Measurements from ENCODE around the gene NR1I3. TPM values are rescaled to one million over a fixed set of nuclear protein-coding genes. Genes with fewer than 3 reads are reported as not detected.
A peak's percentile ranks its signal among the peaks of the same experiment; 100 is the strongest.

NR1I3 gene
- total and polyA plus RNA-seq, 2 experiments from 2014 or later, result not detected

DNA sequence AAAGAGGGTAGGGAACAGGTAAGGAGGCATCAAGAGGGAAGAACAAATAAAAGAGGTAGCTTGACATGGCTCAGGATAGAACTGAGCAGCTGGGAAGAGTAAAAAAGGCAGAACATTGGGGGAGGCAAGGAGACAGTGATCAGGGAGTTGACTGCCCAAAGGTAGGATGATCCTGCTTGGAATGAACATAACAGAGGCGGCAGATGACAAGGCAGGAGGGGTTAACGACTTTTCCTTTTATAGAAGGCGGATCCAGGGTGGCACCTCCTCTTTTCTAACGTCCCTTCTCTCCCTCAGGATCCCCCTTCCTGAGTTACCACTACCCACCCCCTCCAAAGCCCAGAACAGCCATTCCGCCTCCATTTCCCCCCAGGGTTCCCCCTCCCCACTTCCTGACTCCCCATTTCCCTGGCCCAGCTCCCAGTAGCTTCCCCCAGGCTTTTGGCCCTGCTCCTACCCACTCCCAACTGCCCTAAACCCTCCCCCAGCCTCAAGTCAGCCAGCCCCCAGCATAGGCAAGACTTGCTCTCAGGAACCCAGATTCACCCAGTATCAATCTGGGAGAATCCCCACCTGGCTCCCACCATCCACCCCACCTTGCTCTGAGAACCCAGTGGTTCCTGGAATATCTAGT is 38.4 kb downstream of the NR1I3 start:
- no peaks in the 10 kb centered on the region for H4K20me1 ChIP-seq (ENCODE audit: insufficient read depth)
- H3K9ac ChIP-seq, result peak overlapping the region; percentile 98
- peaks cover 57% of the 10 kb centered on the region for H3K4me1 ChIP-seq (ENCODE audit: insufficient read depth)
- H3F3A ChIP-seq (ENCODE audit: insufficient read depth), result peaks cover 43% of the 10 kb centered on the region
- no peaks in the 10 kb centered on the region for H3K9me2 ChIP-seq (ENCODE audit: insufficient read depth)
- H3K4me2 ChIP-seq (ENCODE audit: unreplicated experiment), result peak overlapping the region; percentile 98
- 65 to 66% methylated on average over 5 of the region's 5 CpGs for WGBS, 2 experiments (ENCODE audit: low coverage in 1 of 2, low lambda C conversion rate in 2 of 2, missing lambda C conversion rate in 2 of 2)
- H3K9me3 ChIP-seq (ENCODE audit: low read depth), result no peaks in the 10 kb centered on the region
- no peaks in the 10 kb centered on the region for H3K27me3 ChIP-seq (replicated peaks; ENCODE audit: insufficient read depth)
- peaks cover 58% of the 10 kb centered on the region for H3K79me2 ChIP-seq (ENCODE audit: insufficient read depth)
- 0 out of 2 replicates have a peak overlapping the region, but pooled peaks have one; percentile 82 for H3K4me3 ChIP-seq
- in situ Hi-C loops (cut with MboI), result no loop called here
- H3K36me3 ChIP-seq (ENCODE audit: low read depth), result peaks cover 12% of the 10 kb centered on the region; the same call in 1 of the 2 replicates
- peak overlapping the region; percentile 39; the same call in 1 of the 2 replicates for H2AFZ ChIP-seq
- no peak for DNase-seq
- TF ChIP-seq EZH2 (IDR thresholded peaks at IDR 0.05; ENCODE audit: insufficient read depth, poor library complexity, severe bottlenecking), result no peak
- TF ChIP-seq EZH2phosphoT487 (IDR thresholded peaks at IDR 0.05; ENCODE audit: insufficient read depth, low read depth), result no peak
- peak overlapping the region; percentile 100 for H3K27ac ChIP-seq

DNA sequence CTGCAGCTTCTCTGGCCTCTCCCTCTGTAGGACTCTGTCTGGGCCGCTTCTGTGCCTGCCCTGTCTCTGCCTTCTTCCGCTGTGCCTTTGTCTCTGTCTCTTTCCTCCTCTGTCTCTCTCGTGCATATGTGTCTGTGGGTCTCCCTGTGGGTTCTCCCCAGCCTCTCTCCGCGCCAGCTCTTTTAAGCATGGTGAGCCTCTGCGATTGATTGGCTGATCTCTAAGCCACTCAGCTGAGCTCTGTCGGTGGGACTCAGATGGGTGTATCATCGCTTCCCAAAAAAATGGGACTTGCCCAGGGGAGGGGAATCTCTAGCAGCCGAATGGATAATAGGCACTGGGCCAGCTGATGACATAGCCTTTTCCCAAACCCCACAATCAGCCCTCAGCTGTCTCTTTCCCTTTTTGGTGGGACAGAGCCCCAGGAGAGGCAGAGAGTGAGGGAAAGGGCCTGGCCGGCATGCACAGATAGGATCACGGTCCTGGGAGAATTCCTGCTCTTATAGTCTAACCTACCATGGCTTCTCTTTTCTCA is 39.0 kb downstream of the NR1I3 start, which contains the start of gene ADAMTS4:
ADAMTS4 (minus strand) TSS at position 158 of the 535 bp plus-strand sequence. CDS start 427 bp downstream, outside the sequence.
- peak within 1 kb of the TSS; percentile 76 for H2AFZ ChIP-seq
- in situ Hi-C loops (cut with MboI), result no loop called here
- no peaks in the 10 kb centered on the region for H3K9me2 ChIP-seq (ENCODE audit: insufficient read depth)
- WGBS, 2 experiments (ENCODE audit: low coverage in 1 of 2, low lambda C conversion rate in 2 of 2, missing lambda C conversion rate in 2 of 2), result 10 to 11% methylated on average over 10 to 11 of the region's 11 CpGs
- peaks cover 37% of the 10 kb centered on the region for H3F3A ChIP-seq (ENCODE audit: insufficient read depth)
- H3K79me2 ChIP-seq (ENCODE audit: insufficient read depth), result peaks cover 55% of the 10 kb centered on the region
- H3K36me3 ChIP-seq (ENCODE audit: low read depth), result peaks cover 7% of the 10 kb centered on the region; the same call in 1 of the 2 replicates
- H3K4me1 ChIP-seq (ENCODE audit: insufficient read depth), result peaks cover 57% of the 10 kb centered on the region
- peak within 1 kb of the TSS; percentile 98 for H3K4me2 ChIP-seq (ENCODE audit: unreplicated experiment)
- peak; percentile 91 for DNase-seq
- no peaks in the 10 kb centered on the region for H3K9me3 ChIP-seq (ENCODE audit: low read depth)
- no peaks in the 10 kb centered on the region for H4K20me1 ChIP-seq (ENCODE audit: insufficient read depth)
- H3K9ac ChIP-seq, result peak within 1 kb of the TSS; percentile 98
- TF ChIP-seq EZH2phosphoT487 (IDR thresholded peaks at IDR 0.05; ENCODE audit: insufficient read depth, low read depth) (no peak), EZH2 (IDR thresholded peaks at IDR 0.05; ENCODE audit: insufficient read depth, poor library complexity, severe bottlenecking) (no peak)
- H3K4me3 ChIP-seq, result peak within 1 kb of the TSS; percentile 82
- H3K27me3 ChIP-seq (replicated peaks; ENCODE audit: insufficient read depth), result no peaks in the 10 kb centered on the region
- peak within 1 kb of the TSS; percentile 100 for H3K27ac ChIP-seq

GRCh38 chr1:161198194-161198896 is 39.7 kb downstream of the NR1I3 start:
- in situ Hi-C loops (cut with MboI), result no loop called here
- Histone ChIP-seq H3F3A (ENCODE audit: insufficient read depth) (peaks cover 33% of the 10 kb centered on the region), H3K4me1 (ENCODE audit: insufficient read depth) (peaks cover 51% of the 10 kb centered on the region), H2AFZ (peak overlapping the region; percentile 76), H3K27ac (peak overlapping the region; percentile 100), H4K20me1 (ENCODE audit: insufficient read depth) (no peaks in the 10 kb centered on the region), H3K9me2 (ENCODE audit: insufficient read depth) (no peaks in the 10 kb centered on the region), H3K36me3 (ENCODE audit: low read depth) (0 out of 2 replicates have a peak, but pooled peaks cover 5% of the 10 kb centered on the region), H3K9ac (peak overlapping the region; percentile 98), H3K79me2 (ENCODE audit: insufficient read depth) (peaks cover 49% of the 10 kb centered on the region), H3K4me3 (peak overlapping the region; percentile 82), H3K27me3 (replicated peaks; ENCODE audit: insufficient read depth) (no peaks in the 10 kb centered on the region), H3K9me3 (ENCODE audit: low read depth) (no peaks in the 10 kb centered on the region), H3K4me2 (ENCODE audit: unreplicated experiment) (peak overlapping the region; percentile 98)
- DNase-seq, result peak; percentile 75
- WGBS, 2 experiments (ENCODE audit: low coverage in 1 of 2, low lambda C conversion rate in 2 of 2, missing lambda C conversion rate in 2 of 2), result 1 to 2% methylated on average over 19 to 20 of the region's 20 CpGs
- TF ChIP-seq EZH2 (IDR thresholded peaks at IDR 0.05; ENCODE audit: insufficient read depth, poor library complexity, severe bottlenecking) (no peak), EZH2phosphoT487 (IDR thresholded peaks at IDR 0.05; ENCODE audit: insufficient read depth, low read depth) (no peak)

DNA sequence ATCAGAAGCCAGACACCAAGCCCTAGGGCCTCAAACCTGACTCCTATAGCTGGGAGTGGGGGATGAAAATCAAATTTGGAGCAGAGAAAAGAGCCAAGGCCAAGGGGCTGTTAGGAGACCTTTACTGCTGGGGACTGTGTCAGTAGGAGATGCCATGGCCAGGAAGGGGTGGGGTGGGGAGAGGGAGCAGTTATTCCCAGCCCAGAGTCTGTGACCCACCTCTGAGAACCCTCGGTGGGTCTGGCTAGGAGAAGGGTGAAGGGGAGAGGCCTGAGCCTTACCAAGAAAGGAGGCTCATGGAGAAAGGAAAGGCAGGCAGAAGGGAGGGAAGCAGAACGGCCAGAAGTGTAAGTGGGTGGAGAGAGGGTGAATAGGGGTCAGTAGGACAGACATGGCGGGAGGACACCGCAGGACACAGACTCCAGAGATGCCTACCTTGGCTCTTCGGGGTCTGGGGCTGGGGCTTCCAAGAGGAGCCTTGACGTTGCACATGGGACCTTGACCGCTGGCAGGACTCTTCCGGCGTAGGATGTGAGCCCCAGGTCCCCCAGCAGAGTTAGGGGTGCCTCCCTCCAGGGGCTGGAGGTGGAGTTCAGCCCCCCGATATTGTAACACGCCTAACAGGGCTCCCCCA is 40.3 kb downstream of the NR1I3 start:
- Histone ChIP-seq H3K9me2 (ENCODE audit: insufficient read depth) (no peaks in the 10 kb centered on the region), H4K20me1 (ENCODE audit: insufficient read depth) (no peaks in the 10 kb centered on the region), H3K36me3 (ENCODE audit: low read depth) (0 out of 2 replicates have a peak, but pooled peaks cover 5% of the 10 kb centered on the region), H3K9me3 (ENCODE audit: low read depth) (no peaks in the 10 kb centered on the region), H3K27me3 (replicated peaks; ENCODE audit: insufficient read depth) (no peaks in the 10 kb centered on the region), H3K4me2 (ENCODE audit: unreplicated experiment) (peak overlapping the region; percentile 98), H3K4me1 (ENCODE audit: insufficient read depth) (peaks cover 45% of the 10 kb centered on the region), H3K79me2 (ENCODE audit: insufficient read depth) (peaks cover 42% of the 10 kb centered on the region), H3K4me3 (peak overlapping the region; percentile 82), H2AFZ (peak overlapping the region; percentile 76), H3K27ac (peak overlapping the region; percentile 100), H3K9ac (peak overlapping the region; percentile 98), H3F3A (ENCODE audit: insufficient read depth) (peaks cover 33% of the 10 kb centered on the region)
- in situ Hi-C loops (cut with MboI), result no loop called here
- WGBS, 2 experiments (ENCODE audit: low coverage in 1 of 2, low lambda C conversion rate in 2 of 2, missing lambda C conversion rate in 2 of 2), result 2 to 7% methylated on average over 9 to 11 of the region's 11 CpGs
- peak; percentile 46 for DNase-seq
- TF ChIP-seq EZH2 (IDR thresholded peaks at IDR 0.05; ENCODE audit: insufficient read depth, poor library complexity, severe bottlenecking) (no peak), EZH2phosphoT487 (IDR thresholded peaks at IDR 0.05; ENCODE audit: insufficient read depth, low read depth) (no peak)

Data from GM23248 (cell line).